BE2C (cell line): ENCODE measurements around the gene CD164L2.

Experiments
- DNase-seq: peaks from one replicate; pipeline ENCODE4 v3.0.0-alpha.2; 2020
- H3K27me3 ChIP-seq: fragments of 250-450 bp; sonication (Bioruptor Pico); 2 replicates; pipeline ENCODE4 v1.5.1; 2020; ENCODE audit warnings: mild to moderate bottlenecking
- H3K36me3 ChIP-seq: fragments of 250-450 bp; sonication (Bioruptor Pico); 2 replicates; pipeline ENCODE4 v1.5.1; 2020; ENCODE audit warnings: mild to moderate bottlenecking
- H3K4me1 ChIP-seq: fragments of 250-450 bp; sonication (Bioruptor Pico); 2 replicates; pipeline ENCODE4 v1.5.1; 2020
- H3K4me3 ChIP-seq: 2 replicates; pipeline ENCODE4 v1.5.1; 2011; ENCODE audit warnings: low read depth, low read length
- H3K9me3 ChIP-seq: fragments of 250-450 bp; sonication (Bioruptor Pico); 2 replicates; pipeline ENCODE4 v1.5.1; 2020
- CTCF ChIP-seq: IDR thresholded peaks from 2 replicates; pipeline ENCODE4 v1.5.1; 2012; ENCODE audit warnings: mild to moderate bottlenecking, low read depth, low read length

CD164L2 gene

GRCh38 chr1:27353629-27354028 is 29.5 kb downstream of the CD164L2 start:
- DNase-seq = no peak
- Histone ChIP-seq H3K4me1 (no peaks in the 10 kb centered on the region), H3K36me3 (no peaks in the 10 kb centered on the region), H3K4me3 (no peak overlapping the region), H3K27me3 (no peaks in the 10 kb centered on the region), H3K9me3 (no peaks in the 10 kb centered on the region)
- TF ChIP-seq CTCF = no peak

GRCh38 chr1:27353166-27353565 is 30.0 kb downstream of the CD164L2 start:
- no peaks in the 10 kb centered on the region for H3K36me3 ChIP-seq
- no peak for TF ChIP-seq CTCF

DNA sequence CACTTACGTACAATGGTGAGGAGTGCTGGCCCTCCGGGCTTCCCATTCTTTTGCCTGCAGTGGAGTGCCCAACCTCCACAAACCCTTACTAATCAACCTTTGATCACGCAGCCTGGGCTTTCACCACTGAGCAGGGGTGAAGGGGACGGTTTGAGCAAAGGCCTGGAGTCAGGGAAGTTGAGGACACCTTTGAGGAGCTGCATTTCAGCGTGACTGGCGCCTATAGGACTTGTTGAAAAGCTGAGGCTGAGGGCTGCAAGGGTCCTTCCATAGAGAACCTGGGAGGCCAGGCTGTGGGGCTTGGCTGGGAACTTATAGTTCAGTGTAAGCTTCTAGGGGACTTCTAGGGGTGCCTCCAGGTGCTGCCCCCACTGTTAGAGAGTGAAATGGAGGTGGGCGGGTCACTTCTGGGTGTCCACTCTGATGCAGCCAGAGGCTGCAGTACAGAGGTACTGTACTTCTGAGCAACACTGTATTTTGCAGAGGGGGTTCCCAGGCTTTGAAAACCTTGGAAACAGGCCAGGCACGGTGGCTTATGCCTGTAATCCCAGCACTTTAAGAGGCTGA is 31.5 kb downstream of the CD164L2 start:
- no peaks in the 10 kb centered on the region for H3K36me3 ChIP-seq
- no peak overlapping the region for H3K4me3 ChIP-seq
- no peaks in the 10 kb centered on the region for H3K9me3 ChIP-seq
- TF ChIP-seq CTCF = no peak
- no peak for DNase-seq
- no peaks in the 10 kb centered on the region for H3K4me1 ChIP-seq
- H3K27me3 ChIP-seq = no peaks in the 10 kb centered on the region

More at GRCh38 chr1:27353166-27353565, 30.0 kb downstream of the CD164L2 start:
- Histone ChIP-seq H3K27me3 (no peaks in the 10 kb centered on the region), H3K4me3 (no peak overlapping the region), H3K9me3 (no peaks in the 10 kb centered on the region), H3K4me1 (no peaks in the 10 kb centered on the region)
- DNase-seq = no peak

DNA sequence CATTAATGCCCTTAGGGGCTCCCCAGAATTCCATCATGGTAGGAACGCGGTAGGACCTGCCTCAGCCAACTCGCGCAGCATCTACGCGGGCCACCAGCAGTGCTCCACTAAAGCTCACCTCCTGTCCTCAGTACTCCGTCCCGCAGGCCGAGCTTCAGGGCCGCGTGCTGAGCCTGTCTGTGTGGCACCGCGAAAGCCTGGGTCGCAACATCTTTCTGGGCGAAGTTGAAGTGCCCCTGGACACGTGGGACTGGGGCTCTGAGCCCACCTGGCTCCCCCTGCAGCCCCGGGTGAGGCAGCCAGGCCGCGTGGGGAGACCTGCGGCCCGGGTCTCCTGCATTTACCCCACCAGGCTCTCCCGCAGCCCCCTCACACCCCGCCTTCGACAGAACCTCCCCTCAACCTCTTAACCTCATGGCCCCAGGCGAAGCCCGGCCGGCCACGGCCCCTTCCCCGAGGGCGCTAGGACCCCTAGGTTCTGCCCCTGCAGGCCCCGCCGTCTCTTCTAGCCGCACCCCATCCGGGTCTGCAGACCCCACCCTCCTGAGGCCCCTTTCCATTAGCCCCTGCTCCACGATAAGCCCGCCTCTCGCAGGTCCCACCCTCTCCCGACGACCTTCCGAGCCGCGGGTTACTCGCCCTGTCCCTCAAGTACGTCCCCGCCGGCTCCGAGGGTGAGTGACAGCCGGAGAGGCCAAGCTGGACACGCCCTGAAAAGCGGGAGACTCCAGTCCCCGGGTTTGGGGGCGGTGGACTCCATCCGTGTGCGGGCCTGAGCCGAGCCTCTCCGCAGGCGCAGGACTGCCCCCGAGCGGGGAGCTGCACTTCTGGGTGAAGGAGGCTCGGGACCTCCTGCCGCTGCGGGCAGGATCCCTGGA is 32.2 kb downstream of the CD164L2 start:
- no peak overlapping the region for H3K4me3 ChIP-seq
- no peak for TF ChIP-seq CTCF
- H3K36me3 ChIP-seq = no peaks in the 10 kb centered on the region
- H3K27me3 ChIP-seq = no peaks in the 10 kb centered on the region
- DNase-seq = no peak
- H3K4me1 ChIP-seq = no peaks in the 10 kb centered on the region
- no peaks in the 10 kb centered on the region for H3K9me3 ChIP-seq

- Histone ChIP-seq H3K9me3 (no peaks in the 10 kb centered on the region), H3K4me3 (peak overlapping the region; percentile 48), H3K27me3 (no peaks in the 10 kb centered on the region), H3K36me3 (no peaks in the 10 kb centered on the region), H3K4me1 (no peaks in the 10 kb centered on the region)
- DNase-seq = peak; percentile 72
- no peak for TF ChIP-seq CTCF
Observed at GRCh38 chr1:27349784-27350662, 33.1 kb downstream of the CD164L2 start.
